Ascending aorta (tissue), 2 donors: ENCODE data around the gene SEZ6L. TPM values are rescaled to one million over a fixed set of nuclear protein-coding genes. Genes with fewer than 3 reads are reported as not detected.

Experiments used
- DNase-seq, 2 donors: peaks; one replicate each; pipeline ENCODE4 v3.0.0-alpha.2; 2019; ENCODE audit warnings: low spot score in 2 of 2
- H3K27ac ChIP-seq, 2 donors: fragments of 200-600 bp; sonication (generic); one replicate each; pipeline ENCODE4 v1.5.1; 2016 to 2017; ENCODE audit warnings: mild to moderate bottlenecking in 1 of 2
- H3K27me3 ChIP-seq: fragments of 200-600 bp; sonication (generic); one replicate; pipeline ENCODE4 v1.5.1; 2017
- H3K36me3 ChIP-seq, 2 donors: fragments of 200-600 bp; sonication (generic); one replicate each; pipeline ENCODE4 v1.5.1; 2016
- H3K4me1 ChIP-seq, 2 donors: fragments of 200-600 bp; sonication (generic); one replicate each; pipeline ENCODE4 v1.5.1; 2016 to 2017; ENCODE audit warnings: mild to moderate bottlenecking in 1 of 2
- H3K4me3 ChIP-seq, 2 donors: fragments of 200-600 bp; sonication (generic); one replicate each; pipeline ENCODE4 v1.5.1; 2016 to 2017; ENCODE audit warnings: mild to moderate bottlenecking in 1 of 2
- H3K9me3 ChIP-seq, 2 donors: fragments of 200-600 bp; sonication (generic); one replicate each; pipeline ENCODE4 v1.5.1; 2016
- CTCF ChIP-seq, 3 experiments: fragments of 200-600 bp in 2 of 3; fragments of 450-650 bp in 1 of 3; sonication (generic) in 2 of 3; IDR thresholded peaks; one replicate each; pipeline ENCODE4 v1.5.1; 2016 to 2019; ENCODE audit warnings: antibody characterized with exemption in 3 of 3, mild to moderate bottlenecking in 1 of 3, moderate library complexity in 1 of 3
- intact Hi-C: fragments of 100-400 bp; cut with DNase I; formaldehyde crosslinking; loops from one replicate; pipeline ENCODE4 v1.15.1; 2023
- total RNA-seq: library from RNA; depleted of rRNA; stranded (reverse); fragments of >200 nt; gene quantifications from one replicate; pipeline ENCODE4 v1.1.0, GENCODE V29; 2016

Gene SEZ6L
- total RNA-seq, 1 donor from 2014 or later: not detected

- no peak for TF ChIP-seq CTCF (IDR thresholded peaks at IDR 0.05)
- Histone ChIP-seq H3K27ac (no peak overlapping the region), H3K4me3 (no peak overlapping the region), H3K4me1 (peaks cover 0 to 6% of the 10 kb centered on the region in 2 donors), H3K9me3 (no peaks in the 10 kb centered on the region), H3K36me3 (no peaks in the 10 kb centered on the region), H3K27me3 (no peaks in the 10 kb centered on the region)
- intact Hi-C loops: no loop called here
- DNase-seq: no peak
These were observed 262.2 kb downstream of the SEZ6L start for GRCh38 chr22:26431261-26431995.

GRCh38 chr22:26432619-26433311, 263.5 kb downstream of the SEZ6L start:
- H3K27ac ChIP-seq: no peak overlapping the region
- intact Hi-C loops: no loop called here
- no peak for DNase-seq
- peaks cover 0 to 6% of the 10 kb centered on the region in 2 donors for H3K4me1 ChIP-seq
- no peaks in the 10 kb centered on the region for H3K9me3 ChIP-seq
- no peaks in the 10 kb centered on the region for H3K27me3 ChIP-seq
- H3K36me3 ChIP-seq: no peaks in the 10 kb centered on the region
- no peak overlapping the region for H3K4me3 ChIP-seq
- TF ChIP-seq CTCF (IDR thresholded peaks at IDR 0.05): no peak
